HG03565 (cell line): ENCODE data around the gene OASL.
"Not testable (repeated sequence)": the region's sequence is repeated elsewhere in the genome, so short reads cannot be mapped to it uniquely, and the experiment has no call there.

ENCODE experiments used
- ATAC-seq: cut with Tn5 transposase; IDR thresholded peaks from one replicate; pipeline ENCODE4 v1.9.1; 2021; ENCODE audit warnings: mild to moderate bottlenecking, moderate library complexity; ENCODE audit not compliant: unreplicated experiment

OASL gene

DNA sequence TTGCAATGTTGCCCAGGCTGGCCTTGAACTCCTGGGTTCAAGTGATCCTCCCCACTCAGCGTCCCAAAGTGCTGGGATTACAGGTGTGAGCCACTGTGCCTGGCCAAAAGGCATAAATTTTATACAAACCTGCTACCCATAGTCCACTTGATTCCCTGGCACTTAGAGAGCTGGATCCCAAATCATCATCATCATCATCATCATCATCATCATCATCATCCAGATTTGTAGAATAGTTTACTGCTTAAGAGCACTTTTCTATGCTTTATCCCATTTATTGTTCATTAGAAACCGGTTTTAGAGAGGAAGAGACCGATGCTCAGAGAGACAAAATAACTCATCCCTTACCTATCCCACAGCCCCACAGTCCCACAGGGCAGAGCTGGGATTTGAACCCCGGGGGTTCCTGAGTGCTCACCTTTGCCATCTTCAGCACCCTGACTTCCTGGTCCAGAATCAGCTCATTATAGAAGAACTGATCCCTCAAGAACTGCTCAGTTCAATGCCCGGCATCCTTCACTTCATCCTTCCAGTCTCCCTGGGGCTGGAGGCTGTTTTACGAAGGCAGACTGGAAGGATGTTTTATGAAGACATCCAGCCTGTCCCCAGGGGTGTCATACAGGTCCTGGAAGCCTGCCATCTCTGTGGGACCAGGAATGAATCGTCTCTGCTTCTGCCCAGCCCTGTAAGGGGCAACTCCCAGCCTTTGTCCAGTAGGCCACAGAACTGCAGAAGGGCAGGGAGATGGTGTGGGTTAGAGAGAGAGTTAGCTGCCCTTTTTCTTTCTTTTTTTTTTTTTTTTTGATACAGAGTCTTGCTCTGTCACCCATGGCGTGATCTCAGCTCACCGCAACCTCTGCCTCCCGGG, 20.2 kb upstream of the OASL start:
- ATAC-seq = peak; percentile 17

DNA sequence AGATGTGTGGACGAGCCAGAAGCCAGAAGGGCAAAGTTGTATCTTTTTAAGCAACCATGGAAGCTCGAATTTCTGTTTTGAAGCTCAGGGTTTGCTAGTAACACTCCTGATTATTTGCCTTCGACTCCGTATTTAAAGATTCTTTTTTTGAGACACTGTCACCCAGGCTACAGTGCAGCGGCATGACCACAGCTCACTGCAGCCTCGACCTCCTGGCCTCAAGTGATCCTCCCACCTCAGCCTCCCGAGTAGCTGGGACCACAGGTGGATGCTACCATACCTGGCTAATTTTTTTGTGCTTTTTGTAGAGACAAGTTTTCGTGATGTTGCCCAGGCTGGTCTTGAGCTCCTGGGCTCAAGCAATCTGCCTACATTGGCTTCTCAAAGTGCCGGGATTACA, 18.7 kb upstream of the OASL start:
- no peak for ATAC-seq

DNA sequence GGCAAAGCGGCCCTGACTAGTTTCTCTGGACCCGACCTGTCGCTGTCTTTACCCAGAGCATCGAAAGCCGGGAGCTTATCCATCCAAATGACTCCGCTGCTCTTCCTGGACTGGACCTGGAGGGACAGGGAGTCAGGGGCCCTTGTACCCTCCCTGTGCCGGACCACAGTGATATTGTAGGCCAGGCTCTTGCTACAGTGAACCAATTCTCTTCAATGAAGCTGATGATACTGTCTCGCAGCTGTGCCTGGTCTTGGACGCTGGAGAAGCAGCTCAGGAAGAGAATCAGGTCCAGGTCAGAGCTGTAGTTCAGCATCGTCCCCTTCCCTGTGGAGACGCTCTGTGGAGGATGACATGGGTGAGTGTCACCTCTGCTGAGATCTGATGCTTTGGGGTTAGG, 14.7 kb upstream of the OASL start:
- no peak for ATAC-seq

DNA sequence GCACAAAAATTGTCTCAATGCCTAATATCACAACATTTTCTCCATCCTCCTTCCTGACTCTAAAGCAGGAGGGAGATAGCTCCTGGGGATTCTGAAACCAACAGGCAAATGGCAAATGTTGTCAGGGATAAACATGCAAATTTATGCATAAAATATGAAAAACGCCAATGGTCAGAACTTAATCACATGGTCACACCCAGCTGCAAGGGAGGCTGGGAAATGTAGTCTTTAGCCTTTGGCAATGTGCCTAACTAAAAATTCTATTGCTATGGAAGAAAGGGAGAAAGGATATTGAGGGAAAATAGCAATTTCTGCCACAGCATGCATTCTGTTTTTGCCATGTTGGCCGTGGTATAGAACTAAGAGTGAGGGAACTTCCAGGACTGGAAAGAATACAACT, 11.7 kb upstream of the OASL start:
- no peak for ATAC-seq

DNA sequence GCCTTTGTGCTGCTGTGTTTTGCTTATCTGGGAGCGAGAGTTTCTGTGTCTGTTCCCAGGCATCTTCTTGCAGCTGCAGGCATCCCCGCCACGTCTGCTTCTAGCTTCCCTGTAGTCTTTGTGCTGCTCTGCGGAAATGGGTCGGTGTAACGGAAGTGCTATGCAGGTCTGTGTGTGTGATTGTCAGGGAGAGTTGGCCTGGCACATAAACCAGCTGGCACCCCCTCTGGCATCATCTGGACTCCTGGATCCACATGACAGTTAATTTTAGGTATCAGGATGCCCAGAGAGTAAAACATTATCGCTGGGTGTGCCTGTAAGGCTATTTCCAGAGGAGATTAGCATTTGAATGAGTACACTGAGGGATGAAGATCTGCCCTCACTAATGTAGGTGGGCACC, 9.4 kb upstream of the OASL start:
- no peak for ATAC-seq

DNA sequence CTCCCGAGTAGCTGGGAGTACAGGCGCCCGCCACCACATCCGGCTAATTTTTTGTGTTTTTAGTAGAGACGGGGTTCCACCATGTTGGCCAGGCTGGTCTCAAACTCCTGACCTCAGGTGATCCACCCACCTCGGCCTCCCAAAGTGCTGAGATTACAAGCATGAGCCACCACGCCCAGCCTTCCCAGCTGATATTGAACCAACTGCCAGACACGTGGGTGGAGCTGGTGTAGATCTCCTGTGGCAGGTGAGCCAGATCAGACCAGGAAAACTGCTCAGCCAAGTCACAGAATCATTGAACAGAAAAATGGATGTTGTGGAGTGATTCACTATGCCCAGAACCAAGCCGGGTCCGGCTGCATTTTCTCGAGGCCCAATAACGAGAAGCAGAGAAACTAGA, 8.4 kb upstream of the OASL start:
- not testable (repeated sequence) for ATAC-seq

DNA sequence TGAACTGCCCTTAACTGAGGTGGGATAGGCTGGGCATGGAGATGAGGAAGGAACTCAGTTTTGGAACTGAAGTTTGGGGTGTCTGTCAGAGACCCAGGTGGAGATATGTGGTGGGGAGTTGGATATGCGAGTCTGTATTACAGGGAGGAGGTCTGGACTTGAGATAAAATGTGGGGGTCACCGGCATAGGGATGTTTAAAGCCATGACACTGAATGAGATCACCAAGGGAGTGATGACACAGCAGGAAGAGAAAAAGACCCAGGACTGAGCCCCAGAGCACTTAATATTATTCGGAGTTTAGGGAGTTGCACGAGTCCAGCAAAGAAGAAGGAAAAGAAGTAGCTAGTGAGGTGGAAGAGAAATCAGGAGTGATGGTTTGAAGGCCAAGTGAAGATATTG, 4.0 kb upstream of the OASL start:
- ATAC-seq = no peak

DNA sequence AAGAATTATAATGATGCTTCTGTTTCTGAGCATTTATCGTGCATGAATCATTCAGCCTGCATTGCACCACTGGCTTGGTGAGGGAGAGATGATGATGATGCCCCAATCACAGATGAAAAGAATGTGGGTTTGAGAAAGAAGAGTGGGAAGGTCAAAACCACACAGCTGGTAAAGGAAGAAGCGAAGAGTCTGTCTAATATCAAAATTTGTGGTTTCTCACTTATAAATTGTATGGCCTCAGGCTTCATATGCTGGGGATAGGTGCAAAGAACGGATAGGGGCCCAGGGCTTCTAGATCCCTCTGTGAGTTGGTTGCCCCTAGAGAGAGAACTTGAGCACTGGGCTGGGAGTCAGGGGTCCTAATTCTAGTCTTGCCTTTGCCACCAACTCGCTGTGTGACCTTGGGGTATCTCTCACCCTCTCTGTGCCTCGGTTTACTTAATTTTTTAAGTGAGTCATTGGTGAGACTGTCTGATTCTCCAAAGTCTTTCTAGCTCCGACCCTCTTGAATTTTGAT, 2.2 kb downstream of the OASL start:
- no peak for ATAC-seq

DNA sequence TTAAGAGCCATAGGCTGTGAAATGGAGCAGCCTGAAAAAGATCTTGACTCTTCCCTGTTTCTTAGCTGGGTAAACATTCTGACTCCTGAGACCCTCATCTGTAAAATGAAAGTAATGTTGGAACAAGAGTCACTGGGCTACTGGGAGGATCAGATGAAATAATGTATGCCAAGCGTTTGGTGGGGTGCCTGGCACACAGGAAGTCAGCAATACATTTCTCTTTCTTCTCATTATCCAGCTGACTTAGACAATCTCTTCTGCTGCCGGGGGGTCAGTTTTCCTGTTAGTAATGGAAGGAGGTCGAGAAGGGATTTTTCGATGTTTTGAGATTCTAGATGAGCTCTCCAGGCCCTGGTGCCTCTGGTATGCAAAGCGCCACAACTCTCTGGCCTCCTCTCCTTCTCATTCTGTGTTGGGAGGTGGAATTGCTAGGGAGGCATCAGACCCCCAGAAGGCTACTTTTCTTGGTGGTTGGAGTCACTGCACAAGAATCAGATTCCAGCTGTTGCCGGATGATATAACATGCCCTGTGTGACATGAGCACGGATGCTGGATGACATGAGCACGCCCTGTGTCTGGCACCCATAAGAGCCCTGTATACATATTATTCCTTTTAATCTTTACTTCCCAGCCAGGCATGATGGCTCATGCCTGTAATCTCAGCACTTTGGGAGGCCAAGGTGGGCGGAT, 4.3 kb downstream of the OASL start:
- ATAC-seq = no peak

DNA sequence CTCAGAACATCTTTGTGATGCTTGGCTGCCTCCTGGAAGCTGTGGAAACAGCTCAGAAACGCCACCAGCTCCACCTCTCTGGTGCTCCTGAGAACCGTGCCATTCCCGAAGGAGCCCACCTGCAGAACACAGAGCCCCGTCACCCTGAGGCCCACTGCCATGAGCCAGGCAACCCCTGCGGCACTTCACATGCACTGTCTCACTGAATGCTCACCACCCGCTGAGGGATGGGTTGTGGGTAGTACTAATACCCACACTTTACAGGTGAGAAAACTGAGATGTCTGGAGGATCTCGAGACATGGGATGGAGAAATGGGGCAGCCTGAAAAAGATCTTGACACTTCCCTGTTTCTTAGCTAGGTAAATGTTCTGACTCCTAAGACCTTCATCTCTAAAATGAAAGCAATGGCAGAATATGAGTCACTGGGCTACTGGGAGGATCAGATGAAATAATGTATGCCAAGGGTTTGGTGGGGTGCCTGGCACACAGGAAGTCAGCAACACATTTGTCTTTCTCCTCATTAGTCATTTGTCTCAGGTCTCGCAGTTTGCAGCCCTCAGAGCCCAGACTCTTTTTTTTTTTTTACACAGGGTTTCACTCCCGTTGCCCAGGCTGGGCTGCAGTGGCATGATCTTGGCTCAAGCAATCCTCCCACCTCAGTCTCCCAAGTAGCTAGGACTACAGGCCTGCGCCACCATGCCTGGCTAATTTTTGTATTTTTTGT, 5.3 kb downstream of the OASL start:
- no peak for ATAC-seq

DNA sequence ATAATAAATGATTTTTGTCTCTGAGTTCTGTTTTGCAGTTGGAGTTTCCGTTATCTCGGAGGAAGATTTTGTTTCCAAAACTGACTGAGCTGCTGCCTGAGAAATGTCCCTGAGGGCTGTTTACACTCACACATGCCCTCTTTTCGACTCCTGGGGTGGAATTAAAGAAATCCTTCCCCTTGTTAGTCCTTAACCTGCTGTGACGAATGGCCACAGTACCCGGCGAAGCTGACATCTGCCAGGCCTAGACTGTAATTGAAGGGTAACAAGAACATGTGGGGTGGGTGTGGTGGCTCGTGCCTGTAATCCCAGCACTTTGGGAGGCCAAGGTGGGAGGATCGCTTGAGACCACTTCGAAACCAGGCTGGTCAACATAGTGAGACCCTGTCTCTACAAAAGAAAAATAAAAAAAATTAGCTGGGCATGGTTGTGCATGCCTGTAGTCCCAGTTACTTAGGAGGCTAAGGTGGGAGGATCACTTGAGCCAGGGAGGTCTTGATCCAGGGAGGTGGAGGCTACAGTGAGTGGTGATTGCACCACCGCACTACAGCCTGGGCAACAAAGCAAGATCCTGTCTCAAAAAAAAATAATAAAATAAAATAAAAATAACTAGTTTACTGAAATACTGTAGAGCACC, 8.4 kb downstream of the OASL start:
- no peak for ATAC-seq

DNA sequence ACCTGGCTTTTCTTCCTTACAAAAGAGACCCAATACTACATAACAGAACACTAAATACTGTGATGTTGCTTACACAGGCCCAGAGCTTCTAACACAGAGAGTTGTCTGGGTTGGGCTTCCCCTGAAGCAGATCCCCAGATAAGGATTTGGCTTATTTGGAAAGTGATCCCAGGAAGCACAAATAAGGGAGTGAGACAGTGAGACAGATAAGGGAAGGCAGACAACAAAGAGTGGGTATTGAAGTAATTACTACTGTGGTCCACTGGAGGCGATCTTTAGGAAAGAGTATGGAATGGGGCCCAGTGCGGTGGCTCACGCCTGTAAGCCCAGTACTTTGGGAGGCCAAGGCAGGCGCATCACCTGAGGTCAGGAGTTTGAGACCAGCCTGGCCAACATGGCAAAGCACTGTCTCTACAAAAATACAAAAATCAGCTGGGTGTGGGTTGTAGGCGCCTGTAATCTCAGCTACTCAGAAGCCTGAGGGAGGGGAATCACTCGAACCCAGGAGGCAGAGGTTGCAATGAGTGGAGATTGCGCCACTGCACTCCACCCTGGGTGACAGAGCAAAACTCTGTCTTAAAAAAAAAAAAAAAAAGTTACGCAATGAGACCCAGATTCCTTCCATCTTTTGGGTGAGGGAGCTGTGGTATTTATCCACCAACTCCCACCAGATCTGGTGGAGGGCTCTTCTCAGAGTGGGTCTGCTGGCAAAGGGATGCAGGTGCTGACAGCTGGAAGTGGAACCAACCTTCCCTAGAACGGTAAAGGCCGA, 12.6 kb downstream of the OASL start:
- no peak for ATAC-seq

DNA sequence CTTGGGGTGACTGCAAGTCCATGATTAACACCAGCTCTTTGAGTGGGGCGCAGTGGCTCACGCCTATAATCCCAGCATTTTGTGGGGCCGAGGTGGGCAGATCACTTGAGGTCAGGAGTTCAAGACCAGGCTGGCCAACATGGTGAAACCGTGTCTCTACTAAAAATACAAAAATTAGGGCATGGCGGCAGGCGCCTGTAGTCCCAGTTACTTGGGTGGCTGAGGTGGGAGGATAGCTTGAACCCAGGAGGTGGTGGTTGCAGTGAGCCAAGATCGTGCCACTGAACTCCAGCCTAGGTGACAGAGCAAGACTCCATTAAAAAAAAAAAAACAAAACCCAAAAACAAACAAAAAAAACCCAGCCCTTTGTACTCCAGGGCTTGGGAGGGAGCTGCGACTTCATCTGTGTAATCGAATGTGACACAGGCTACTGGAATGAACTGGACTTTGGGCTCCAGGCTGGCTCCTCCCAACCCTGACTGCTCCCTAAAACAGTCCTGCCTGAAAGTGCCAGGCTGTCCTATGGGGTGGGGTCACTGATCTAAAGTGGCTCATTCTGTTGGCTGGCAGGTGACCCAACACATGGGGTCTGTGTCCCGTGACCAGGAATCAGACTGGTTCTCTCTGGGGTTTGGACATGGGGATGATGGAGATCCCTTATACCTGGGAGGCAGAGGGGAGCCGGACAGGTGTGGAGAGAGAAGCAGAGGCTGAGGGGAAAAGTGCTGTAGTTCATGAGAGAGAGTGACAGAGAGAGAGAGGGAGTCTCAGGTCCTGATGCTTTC, 13.4 kb downstream of the OASL start:
- ATAC-seq = no peak

DNA sequence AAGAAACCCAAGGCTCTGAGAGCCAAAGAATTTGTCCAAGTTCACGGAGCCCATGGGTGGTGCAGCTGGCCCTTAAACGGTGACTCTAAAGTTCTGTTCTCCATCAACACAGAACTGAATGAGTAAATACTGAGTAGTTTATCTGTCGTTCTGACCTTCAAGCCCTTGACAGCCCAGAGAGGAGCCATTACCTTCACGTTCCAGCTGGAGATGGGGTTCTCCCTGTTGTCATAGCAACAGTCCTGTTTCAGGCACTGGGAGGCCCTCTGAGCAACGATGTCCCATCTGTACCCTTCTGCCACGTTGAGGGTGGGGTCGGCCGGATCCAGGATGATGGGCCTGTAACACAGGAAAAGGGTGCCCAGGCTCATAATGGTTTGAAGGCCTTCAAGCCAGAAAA, 15.2 kb downstream of the OASL start:
- no peak for ATAC-seq

DNA sequence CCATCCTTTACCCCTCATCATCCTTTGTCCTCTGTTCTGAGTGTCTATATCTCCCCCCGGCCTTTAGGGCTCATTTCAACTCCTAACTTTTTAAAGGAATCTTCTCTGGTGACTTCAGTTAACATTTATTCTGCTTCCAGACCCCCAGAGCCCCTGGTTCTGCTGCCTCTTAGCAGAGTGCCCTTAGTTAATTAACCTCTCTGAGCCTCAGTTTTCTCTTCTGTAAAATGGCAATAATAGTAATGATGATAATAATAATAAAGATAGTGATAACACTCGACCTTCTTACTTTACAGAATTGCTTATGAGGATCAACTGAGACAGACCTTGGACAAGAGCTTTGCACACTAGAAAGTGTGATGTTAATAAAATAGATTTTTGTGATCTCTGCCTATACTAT, 16.3 kb downstream of the OASL start:
- no peak for ATAC-seq

DNA sequence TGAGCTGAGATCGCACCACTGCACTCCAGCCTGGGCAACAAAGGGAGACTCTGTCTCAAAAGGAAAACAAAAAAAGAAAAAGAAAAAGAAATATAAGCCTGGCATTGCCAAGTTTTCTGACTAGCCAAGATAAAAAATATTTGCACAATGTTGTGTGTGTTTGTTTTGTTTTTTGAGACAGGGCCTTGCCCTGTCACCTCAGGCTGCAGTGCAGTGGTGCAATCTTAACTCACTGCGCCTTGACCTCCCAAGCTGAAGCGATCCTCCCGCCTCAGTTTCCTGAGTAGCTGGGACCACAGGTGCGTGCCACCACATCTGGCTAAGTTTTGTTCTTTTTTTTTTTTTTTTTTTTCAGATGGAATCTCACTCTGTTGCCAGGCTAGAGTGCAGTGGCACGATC, 17.3 kb downstream of the OASL start:
- ATAC-seq = no peak

DNA sequence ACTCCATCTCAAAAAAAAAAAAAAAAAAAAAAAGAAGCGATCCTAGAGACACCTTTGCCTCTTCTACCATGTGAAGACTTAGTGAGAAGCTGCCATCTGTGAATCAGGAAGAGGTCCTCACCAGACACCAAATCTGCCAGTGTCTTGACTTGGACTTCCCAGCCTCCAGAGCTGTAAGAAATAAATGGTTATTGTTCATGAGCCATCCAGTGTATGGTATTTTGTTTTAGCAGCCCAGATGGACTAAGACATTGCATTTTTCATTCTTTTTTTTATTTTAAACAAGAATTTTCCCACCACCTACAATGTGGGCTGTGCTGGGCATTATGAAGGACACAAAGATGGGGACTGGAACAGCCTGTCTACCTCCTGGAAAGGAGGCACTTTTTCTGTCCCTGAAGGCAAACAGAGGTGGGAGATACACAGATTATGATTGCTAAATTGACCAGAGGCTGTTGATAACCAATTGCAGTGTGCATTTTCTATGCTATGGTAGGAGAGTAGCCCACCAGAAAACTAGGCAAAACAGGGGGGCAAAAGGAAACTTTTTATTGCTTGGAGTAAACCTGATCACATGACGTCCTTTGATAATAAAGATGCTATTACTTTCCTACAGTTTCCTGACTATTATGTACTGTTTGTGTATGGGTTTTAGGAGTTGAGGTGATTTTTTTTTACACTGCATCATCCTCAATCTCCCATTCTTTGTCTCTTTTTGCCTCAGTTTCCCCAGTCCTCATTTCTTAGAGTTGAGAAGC, 20.0 kb downstream of the OASL start:
- no peak for ATAC-seq

DNA sequence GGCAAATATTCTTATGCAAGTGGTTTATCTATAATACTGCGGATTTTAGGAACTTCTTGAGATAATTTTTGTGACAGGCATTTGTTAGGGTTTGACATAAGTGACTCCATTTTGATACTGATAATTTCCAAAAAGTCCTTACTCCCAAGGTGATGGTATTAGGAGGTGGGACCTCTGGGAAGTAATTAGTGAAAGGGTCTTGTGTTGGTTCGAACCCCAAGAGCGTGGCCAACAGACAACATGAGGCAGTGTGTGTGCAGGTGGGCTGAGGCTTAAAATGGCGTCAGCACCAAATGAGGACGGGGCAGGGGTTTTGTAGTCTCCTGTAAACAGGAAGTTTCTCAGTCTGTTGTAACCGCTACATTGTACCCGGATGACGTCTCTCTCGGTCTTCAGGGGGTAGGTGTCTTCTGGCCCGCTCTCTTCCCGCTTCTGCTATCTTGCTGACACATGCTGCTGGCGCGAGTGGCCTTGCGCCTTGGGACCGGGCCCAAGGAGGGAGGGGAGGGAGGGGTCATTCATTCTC, 21.0 kb downstream of the OASL start:
- ATAC-seq = no peak
